ENCODE results near the gene FAM72A.
"Not testable (repeated sequence)": the region's sequence is repeated elsewhere in the genome, so short reads cannot be mapped to it uniquely, and the experiment has no call there.

DNA sequence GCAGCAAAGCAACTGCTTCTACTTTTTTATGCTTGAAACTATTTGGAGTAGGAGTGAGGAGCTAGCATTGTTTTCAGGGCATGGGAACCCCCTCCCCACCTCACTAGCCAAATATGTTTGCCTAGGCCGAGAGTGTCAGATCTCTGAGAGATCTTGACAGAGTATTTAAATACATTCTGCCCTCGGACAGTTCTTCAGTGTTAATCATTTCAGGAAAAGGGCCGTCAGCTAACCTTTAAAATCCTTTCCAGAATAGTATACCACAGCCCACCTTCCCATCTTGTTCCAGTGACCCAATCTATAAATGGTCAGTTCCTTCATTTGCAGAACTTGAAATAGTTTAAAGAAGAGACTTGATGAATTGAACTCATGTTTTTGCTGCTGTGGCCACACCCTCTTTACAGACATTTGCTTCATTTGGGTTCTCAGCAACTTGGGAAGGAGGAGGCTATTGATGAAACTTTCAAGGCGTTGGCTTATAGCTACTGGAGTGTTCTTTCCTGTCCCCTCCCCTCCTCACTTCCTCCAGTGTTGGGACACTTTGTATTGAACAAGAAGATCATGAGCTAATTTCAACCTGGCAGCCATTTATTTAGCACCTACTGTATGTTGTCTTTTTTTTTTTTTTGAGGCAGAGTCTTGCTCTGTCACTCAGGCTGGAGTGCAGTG lies 17.8 kb upstream of the FAM72A start:
- not testable (repeated sequence) for TF ChIP-seq CEBPB (IDR thresholded peaks at IDR 0.05; ENCODE audit: low read depth, low read length); RCOR1 (IDR thresholded peaks at IDR 0.05; ENCODE audit: insufficient replicate concordance, low read length); POLR2A (IDR thresholded peaks at IDR 0.05; ENCODE audit: low read depth, low read length); CHD1 (IDR thresholded peaks at IDR 0.05; ENCODE audit: low read depth, low read length); MAFK (IDR thresholded peaks at IDR 0.05; ENCODE audit: low read depth, low read length); SMC3 (IDR thresholded peaks at IDR 0.05; ENCODE audit: low read depth, low read length)
- TF ChIP-seq, protein P1, sequence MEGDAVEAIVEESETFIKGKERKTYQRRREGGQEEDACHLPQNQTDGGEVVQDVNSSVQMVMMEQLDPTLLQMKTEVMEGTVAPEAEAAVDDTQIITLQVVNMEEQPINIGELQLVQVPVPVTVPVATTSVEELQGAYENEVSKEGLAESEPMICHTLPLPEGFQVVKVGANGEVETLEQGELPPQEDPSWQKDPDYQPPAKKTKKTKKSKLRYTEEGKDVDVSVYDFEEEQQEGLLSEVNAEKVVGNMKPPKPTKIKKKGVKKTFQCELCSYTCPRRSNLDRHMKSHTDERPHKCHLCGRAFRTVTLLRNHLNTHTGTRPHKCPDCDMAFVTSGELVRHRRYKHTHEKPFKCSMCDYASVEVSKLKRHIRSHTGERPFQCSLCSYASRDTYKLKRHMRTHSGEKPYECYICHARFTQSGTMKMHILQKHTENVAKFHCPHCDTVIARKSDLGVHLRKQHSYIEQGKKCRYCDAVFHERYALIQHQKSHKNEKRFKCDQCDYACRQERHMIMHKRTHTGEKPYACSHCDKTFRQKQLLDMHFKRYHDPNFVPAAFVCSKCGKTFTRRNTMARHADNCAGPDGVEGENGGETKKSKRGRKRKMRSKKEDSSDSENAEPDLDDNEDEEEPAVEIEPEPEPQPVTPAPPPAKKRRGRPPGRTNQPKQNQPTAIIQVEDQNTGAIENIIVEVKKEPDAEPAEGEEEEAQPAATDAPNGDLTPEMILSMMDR (conservative IDR thresholded peaks at IDR 0.05; ENCODE audit: low read depth, low read length) = not testable (repeated sequence)
